ENCODE data around the gene UBE2F. TPM values are rescaled to one million over a fixed set of nuclear protein-coding genes. Genes with fewer than 3 reads are reported as not detected.

Gene UBE2F
- total RNA-seq, 4 donors from 2014 or later: 67.3 to 97.3 (median 81.2) TPM

DNA sequence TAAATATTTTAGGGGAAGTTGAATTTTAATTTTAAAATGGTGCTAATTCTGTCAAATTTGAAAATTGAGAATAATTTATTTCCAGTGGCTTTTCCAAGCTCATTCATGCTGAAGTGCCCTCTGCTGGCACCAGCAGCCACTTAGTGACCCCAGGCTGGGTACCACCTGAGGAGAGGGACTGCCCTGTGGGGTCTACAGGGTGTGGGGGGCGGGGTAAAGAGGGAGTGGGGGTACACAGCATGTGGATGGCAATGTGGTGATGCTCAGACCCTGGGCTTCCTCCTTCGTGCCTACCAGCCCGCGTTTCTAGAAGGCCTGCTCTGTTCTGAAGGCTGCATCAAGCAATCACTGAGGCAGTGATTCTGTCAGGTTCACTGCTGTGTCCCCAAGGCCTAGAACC lies 48.9 kb downstream of the UBE2F start:
- H3K36me3 ChIP-seq: no peaks in the 10 kb centered on the region
- DNase-seq (no peak), ATAC-seq (no peak)
- H3K4me3 ChIP-seq: no peak overlapping the region
- intact Hi-C loops (cut with DNase I; ENCODE audit: low total_unique reads): loop anchor here (1.0 kb wide), 1 partner anchor 157 kb away; no protein-coding TSS in a partner anchor
- no peaks in the 10 kb centered on the region for H3K9me3 ChIP-seq
- H3K27me3 ChIP-seq: no peaks in the 10 kb centered on the region
- no peaks in the 10 kb centered on the region for H3K4me1 ChIP-seq
- TF ChIP-seq POLR2A (IDR thresholded peaks at IDR 0.05): no peak
- TF ChIP-seq, protein P1, sequence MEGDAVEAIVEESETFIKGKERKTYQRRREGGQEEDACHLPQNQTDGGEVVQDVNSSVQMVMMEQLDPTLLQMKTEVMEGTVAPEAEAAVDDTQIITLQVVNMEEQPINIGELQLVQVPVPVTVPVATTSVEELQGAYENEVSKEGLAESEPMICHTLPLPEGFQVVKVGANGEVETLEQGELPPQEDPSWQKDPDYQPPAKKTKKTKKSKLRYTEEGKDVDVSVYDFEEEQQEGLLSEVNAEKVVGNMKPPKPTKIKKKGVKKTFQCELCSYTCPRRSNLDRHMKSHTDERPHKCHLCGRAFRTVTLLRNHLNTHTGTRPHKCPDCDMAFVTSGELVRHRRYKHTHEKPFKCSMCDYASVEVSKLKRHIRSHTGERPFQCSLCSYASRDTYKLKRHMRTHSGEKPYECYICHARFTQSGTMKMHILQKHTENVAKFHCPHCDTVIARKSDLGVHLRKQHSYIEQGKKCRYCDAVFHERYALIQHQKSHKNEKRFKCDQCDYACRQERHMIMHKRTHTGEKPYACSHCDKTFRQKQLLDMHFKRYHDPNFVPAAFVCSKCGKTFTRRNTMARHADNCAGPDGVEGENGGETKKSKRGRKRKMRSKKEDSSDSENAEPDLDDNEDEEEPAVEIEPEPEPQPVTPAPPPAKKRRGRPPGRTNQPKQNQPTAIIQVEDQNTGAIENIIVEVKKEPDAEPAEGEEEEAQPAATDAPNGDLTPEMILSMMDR (IDR thresholded peaks at IDR 0.05 in 4 of 5, conservative IDR thresholded peaks at IDR 0.05 in 1 of 5): peak in 2 of 5 experiments; percentile 8 to 31
- in situ Hi-C loops (cut with MboI; ENCODE audit: low sequenced_read_pairs in 4 of 4): no loop called here
- no peak overlapping the region for H3K27ac ChIP-seq

DNA sequence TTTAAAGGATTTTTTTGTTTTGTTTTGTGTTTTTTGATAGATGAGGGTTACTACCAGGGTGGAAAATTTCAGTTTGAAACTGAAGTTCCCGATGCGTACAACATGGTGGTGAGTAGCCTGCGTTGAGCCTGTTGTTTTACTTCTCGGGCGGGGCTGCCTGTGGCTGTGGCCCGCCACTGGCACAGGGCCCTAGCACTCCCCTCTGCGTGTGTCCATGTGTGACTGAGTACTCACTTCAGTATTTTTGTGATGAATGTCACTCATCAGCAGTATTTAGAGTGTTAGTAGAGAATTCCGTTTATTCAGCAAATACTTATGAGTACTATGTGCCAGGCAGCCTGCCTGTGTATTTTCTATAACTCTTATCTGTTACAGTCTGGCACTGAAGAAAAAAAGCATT lies 49.7 kb downstream of the UBE2F start:
- H3K9me3 ChIP-seq: no peaks in the 10 kb centered on the region
- DNase-seq (no peak), ATAC-seq (no peak)
- TF ChIP-seq POLR2A (IDR thresholded peaks at IDR 0.05): no peak
- TF ChIP-seq, protein P1 (IDR thresholded peaks at IDR 0.05 in 4 of 5, conservative IDR thresholded peaks at IDR 0.05 in 1 of 5): no peak
- no peaks in the 10 kb centered on the region for H3K27me3 ChIP-seq
- in situ Hi-C loops (cut with MboI; ENCODE audit: low sequenced_read_pairs in 4 of 4): no loop called here
- intact Hi-C loops (cut with DNase I; ENCODE audit: low total_unique reads): no loop called here
- H3K4me3 ChIP-seq: no peak overlapping the region
- H3K36me3 ChIP-seq: no peaks in the 10 kb centered on the region
- H3K4me1 ChIP-seq: peaks cover 5 to 6% of the 10 kb centered on the region in 2 donors
- no peak overlapping the region for H3K27ac ChIP-seq

DNA sequence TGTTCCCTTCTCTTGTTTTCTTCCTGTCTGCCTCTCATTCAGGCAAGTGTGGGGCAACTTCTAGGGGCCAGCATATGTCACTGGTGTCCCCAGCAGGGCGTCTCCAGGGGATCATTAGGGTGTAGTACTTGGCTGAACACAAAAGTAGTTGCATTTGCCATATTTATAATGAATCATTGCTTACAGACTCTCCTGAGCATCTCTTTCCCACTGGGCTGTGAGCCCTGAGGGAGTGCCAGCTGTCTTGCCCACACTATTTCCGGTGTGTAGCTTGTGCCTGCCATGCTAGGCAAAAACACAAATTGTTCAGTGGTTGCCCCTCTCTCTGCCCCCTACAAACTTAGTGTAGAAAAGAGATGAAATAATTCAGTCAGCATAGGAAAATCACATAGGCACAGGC lies 53.1 kb downstream of the UBE2F start:
- no peak for DNase-seq
- H3K27me3 ChIP-seq: no peaks in the 10 kb centered on the region
- H3K27ac ChIP-seq: no peak overlapping the region
- no peak overlapping the region for H3K4me3 ChIP-seq
- no peak for TF ChIP-seq POLR2A (IDR thresholded peaks at IDR 0.05)
- TF ChIP-seq, protein P1 (IDR thresholded peaks at IDR 0.05 in 4 of 5, conservative IDR thresholded peaks at IDR 0.05 in 1 of 5): no peak
- intact Hi-C loops (cut with DNase I; ENCODE audit: low total_unique reads) (no loop called here), in situ Hi-C loops (cut with MboI; ENCODE audit: low sequenced_read_pairs in 4 of 4) (no loop called here)
- H3K4me1 ChIP-seq: peaks cover 8 to 12% of the 10 kb centered on the region in 2 donors
- no peaks in the 10 kb centered on the region for H3K36me3 ChIP-seq
- ATAC-seq: no peak
- no peaks in the 10 kb centered on the region for H3K9me3 ChIP-seq

DNA sequence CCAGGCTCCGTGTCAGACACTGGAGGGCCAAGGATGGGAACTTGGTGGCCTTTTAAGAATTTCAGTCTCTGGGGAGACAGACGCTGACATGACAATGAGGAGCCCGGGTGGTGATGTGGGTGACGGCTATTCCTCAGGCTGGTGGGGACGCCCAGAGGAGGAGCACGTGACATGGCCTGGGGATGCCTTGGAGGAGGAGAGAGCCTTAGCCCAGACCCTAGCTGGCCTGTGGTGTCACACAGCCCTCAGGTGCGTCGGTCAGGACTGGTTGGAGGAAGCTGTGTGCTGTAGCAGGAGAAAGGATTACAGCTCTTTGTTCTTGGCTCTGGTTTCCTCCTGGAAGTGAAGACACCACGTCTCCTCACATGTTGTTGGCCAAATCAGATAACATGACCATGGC lies 54.0 kb downstream of the UBE2F start:
- DNase-seq: no peak
- TF ChIP-seq, protein P1 (IDR thresholded peaks at IDR 0.05 in 4 of 5, conservative IDR thresholded peaks at IDR 0.05 in 1 of 5): no peak
- TF ChIP-seq POLR2A (IDR thresholded peaks at IDR 0.05): no peak
- no peaks in the 10 kb centered on the region for H3K36me3 ChIP-seq
- no peaks in the 10 kb centered on the region for H3K9me3 ChIP-seq
- intact Hi-C loops (cut with DNase I; ENCODE audit: low total_unique reads) (no loop called here), in situ Hi-C loops (cut with MboI; ENCODE audit: low sequenced_read_pairs in 4 of 4) (no loop called here)
- no peaks in the 10 kb centered on the region for H3K27me3 ChIP-seq
- peaks cover 8 to 12% of the 10 kb centered on the region in 2 donors for H3K4me1 ChIP-seq
- H3K27ac ChIP-seq: no peak overlapping the region
- no peak for ATAC-seq
- no peak overlapping the region for H3K4me3 ChIP-seq

DNA sequence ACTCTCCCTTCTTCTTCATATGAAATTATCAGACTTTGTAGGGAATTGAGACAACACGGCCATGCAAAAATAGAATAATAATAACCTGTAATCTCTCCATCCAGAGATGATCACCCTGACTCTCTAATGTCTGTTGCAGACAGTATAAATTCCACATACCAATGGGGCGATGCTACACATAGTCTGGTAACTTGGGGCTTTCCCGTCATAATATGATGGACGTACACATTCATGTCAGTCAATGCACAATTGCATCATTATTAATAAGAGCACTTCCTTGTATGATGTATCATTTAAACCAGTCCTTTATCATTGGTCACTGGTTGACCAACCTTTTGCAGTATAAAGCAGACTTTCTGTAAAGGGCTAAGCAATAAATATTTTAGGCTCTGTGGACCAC lies 54.5 kb downstream of the UBE2F start:
- H3K36me3 ChIP-seq: no peaks in the 10 kb centered on the region
- H3K27ac ChIP-seq: no peak overlapping the region
- no peak for TF ChIP-seq POLR2A (IDR thresholded peaks at IDR 0.05)
- no peaks in the 10 kb centered on the region for H3K27me3 ChIP-seq
- intact Hi-C loops (cut with DNase I; ENCODE audit: low total_unique reads) (no loop called here), in situ Hi-C loops (cut with MboI; ENCODE audit: low sequenced_read_pairs in 4 of 4) (no loop called here)
- ATAC-seq (no peak), DNase-seq (no peak)
- no peak overlapping the region for H3K4me3 ChIP-seq
- no peaks in the 10 kb centered on the region for H3K9me3 ChIP-seq
- peaks cover 8 to 12% of the 10 kb centered on the region in 2 donors for H3K4me1 ChIP-seq
